ENCODE data around the gene PIP4K2A. TPM values are rescaled to one million over a fixed set of nuclear protein-coding genes. Genes with fewer than 3 reads are reported as not detected.

The PIP4K2A gene
- total and polyA plus RNA-seq, 2 donors (not counting 3 experiments of a cell fraction or from before 2014, with no cell fraction given), result 11.8 to 32.6 TPM

DNA sequence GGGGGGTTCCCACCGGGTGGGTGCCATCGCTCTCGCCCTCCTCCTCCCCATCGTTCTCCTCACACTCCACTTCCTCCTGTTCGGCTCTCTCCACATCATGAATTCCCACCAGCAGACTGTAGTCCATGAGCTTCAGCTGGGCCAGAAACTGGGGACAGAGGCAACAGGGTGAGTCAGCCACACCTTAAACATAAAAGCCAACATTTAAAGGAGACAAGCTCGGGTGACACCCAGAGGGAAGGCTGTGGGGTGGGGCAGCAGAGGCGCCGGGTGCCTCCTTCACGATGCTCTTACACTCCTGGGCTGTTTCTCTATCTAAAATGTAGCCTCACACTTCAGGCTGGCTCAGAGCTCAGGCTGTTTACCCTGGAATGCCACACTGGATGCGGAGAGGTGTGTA is 172.5 kb downstream of the PIP4K2A start:
- ChIA-PET CTCF (no interaction called here), POLR2A (no interaction called here)
- Histone ChIP-seq H4K20me1 (replicated peaks; ENCODE audit: control insufficient read depth, extremely low read depth, insufficient read depth, low read length) (no peaks in the 10 kb centered on the region), H3K9me1 (replicated peaks; ENCODE audit: control insufficient read depth, extremely low read depth, insufficient read depth, low read length) (no peaks in the 10 kb centered on the region), H3K79me2 (ENCODE audit: control insufficient read depth, insufficient read depth, low read length) (no peaks in the 10 kb centered on the region), H3K9me3 (replicated peaks; ENCODE audit: control insufficient read depth, insufficient read depth, low read length) (no peaks in the 10 kb centered on the region), H3K4me2 (ENCODE audit: insufficient read depth, low read length) (no peak overlapping the region), H3K4me1 (ENCODE audit: control insufficient read depth, extremely low read depth, insufficient read depth, low read length) (no peaks in the 10 kb centered on the region), H3K9ac (replicated peaks; ENCODE audit: extremely low read depth, insufficient read depth, low read length) (no peak overlapping the region), H2AFZ (ENCODE audit: low read depth, low read length) (no peak overlapping the region), H3K36me3 (ENCODE audit: control insufficient read depth in 2 of 2, extremely low read depth in 1 of 2, insufficient read depth in 2 of 2, low read length in 2 of 2) (peaks cover 0 to 19% of the 10 kb centered on the region in 2 experiments), H3K27ac (ENCODE audit: insufficient read depth, low read depth, low read length) (no peak overlapping the region), H3K4me3 (replicated peaks in 1 of 3; ENCODE audit: insufficient read depth in 1 of 3, low read depth in 1 of 3, low read length in 3 of 3) (no peak overlapping the region), H3K27me3 (ENCODE audit: control insufficient read depth in 2 of 2, insufficient read depth in 2 of 2, low read length in 2 of 2) (no peaks in the 10 kb centered on the region)
- dilution Hi-C loops (cut with MboI; ENCODE audit: extremely low pct_ligation_motif_present, low sequenced_read_pairs), result no loop called here
- TF ChIP-seq, protein P1, sequence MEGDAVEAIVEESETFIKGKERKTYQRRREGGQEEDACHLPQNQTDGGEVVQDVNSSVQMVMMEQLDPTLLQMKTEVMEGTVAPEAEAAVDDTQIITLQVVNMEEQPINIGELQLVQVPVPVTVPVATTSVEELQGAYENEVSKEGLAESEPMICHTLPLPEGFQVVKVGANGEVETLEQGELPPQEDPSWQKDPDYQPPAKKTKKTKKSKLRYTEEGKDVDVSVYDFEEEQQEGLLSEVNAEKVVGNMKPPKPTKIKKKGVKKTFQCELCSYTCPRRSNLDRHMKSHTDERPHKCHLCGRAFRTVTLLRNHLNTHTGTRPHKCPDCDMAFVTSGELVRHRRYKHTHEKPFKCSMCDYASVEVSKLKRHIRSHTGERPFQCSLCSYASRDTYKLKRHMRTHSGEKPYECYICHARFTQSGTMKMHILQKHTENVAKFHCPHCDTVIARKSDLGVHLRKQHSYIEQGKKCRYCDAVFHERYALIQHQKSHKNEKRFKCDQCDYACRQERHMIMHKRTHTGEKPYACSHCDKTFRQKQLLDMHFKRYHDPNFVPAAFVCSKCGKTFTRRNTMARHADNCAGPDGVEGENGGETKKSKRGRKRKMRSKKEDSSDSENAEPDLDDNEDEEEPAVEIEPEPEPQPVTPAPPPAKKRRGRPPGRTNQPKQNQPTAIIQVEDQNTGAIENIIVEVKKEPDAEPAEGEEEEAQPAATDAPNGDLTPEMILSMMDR (IDR thresholded peaks at IDR 0.05; ENCODE audit: extremely low read depth in 1 of 2, insufficient read depth in 1 of 2, low read depth in 1 of 2, low read length in 2 of 2), result no peak
- no peak for TF ChIP-seq JUN (IDR thresholded peaks at IDR 0.05; ENCODE audit: borderline replicate concordance, insufficient read depth, insufficient read length, low read depth)
- TF ChIP-seq, protein P2, sequence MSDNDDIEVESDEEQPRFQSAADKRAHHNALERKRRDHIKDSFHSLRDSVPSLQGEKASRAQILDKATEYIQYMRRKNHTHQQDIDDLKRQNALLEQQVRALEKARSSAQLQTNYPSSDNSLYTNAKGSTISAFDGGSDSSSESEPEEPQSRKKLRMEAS (IDR thresholded peaks at IDR 0.05; ENCODE audit: insufficient read depth, insufficient read length), result no peak
- TF ChIP-seq GATA2 (IDR thresholded peaks at IDR 0.05; ENCODE audit: insufficient read depth, insufficient read length, low read depth, low read length), result no peak
- no peak for TF ChIP-seq POLR2AphosphoS5 (IDR thresholded peaks at IDR 0.05; ENCODE audit: insufficient read depth, low read depth, low read length)
- TF ChIP-seq FOS (IDR thresholded peaks at IDR 0.05; ENCODE audit: borderline replicate concordance, insufficient read depth, low read length), result no peak
- no peak for TF ChIP-seq POLR2A (IDR thresholded peaks at IDR 0.05; ENCODE audit: low read depth, low read length)
- no peak for TF ChIP-seq MYC (IDR thresholded peaks at IDR 0.05; ENCODE audit: low read depth, low read length)
- TF ChIP-seq EZH2 (IDR thresholded peaks at IDR 0.05; ENCODE audit: borderline replicate concordance, low read depth, low read length, severe bottlenecking), result no peak
- intact Hi-C loops (cut with micrococcal nuclease), result no loop called here
- FAIRE-seq, result no peak
- DNase-seq (ENCODE audit: low read depth, low spot score), result no peak
- BruUV-seq (replicated peaks), result no TSS peak
